Stimulated activated CD4-positive, alpha-beta T cell treated with anti-CD3 and anti-CD28 coated beads, Interleukin-1b, Interleukin-23, amount 100 ng/mL, for 4 hours (primary cell): ENCODE data around the gene ST8SIA5.
"Not testable (repeated sequence)": the region's sequence is repeated elsewhere in the genome, so short reads cannot be mapped to it uniquely, and the experiment has no call there.

Experiments used
- DNase-seq, 2 donors: peaks; one replicate each; pipeline ENCODE4 v3.0.0-alpha.2; 2020; ENCODE audit warnings: low read depth in 2 of 2

The ST8SIA5 gene, protein sequence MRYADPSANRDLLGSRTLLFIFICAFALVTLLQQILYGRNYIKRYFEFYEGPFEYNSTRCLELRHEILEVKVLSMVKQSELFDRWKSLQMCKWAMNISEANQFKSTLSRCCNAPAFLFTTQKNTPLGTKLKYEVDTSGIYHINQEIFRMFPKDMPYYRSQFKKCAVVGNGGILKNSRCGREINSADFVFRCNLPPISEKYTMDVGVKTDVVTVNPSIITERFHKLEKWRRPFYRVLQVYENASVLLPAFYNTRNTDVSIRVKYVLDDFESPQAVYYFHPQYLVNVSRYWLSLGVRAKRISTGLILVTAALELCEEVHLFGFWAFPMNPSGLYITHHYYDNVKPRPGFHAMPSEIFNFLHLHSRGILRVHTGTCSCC

DNA sequence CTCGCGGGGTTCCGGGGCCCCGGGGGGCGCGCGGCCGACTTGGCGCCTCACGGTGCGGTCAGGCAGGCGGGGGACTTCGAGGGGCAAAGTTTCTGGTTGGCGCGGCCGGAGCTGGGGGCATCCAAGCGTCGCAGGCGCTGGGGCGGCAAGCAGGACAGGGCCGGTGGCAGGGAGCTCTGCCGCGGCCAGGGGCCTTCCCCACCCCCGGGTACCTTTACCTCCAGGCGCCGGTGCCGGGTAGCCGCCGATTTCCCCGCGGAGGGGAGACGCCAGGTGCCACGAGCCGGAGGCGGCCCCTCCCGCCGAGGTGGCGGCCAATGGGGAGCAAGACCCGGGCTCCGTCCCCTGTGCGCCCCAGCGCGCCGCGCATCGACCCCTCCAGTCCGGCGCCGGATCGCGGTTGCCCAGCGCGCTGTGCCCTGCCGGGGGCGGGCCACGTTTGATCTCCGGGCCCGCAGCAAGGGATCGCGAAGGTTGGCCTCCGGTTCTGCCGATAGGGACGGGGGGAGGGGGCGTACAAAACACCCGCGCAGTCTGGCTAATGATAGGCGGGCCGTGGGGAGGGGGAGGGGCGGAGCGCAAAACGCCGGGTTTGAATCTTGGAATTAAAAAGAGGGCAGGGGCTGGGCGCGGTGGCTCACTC lies at the start of gene ST8SIA5:
TSS of gene ST8SIA5 (minus strand) at position 495 of the 643 bp plus-strand sequence. CDS start 545 bp downstream, outside the sequence.
- DNase-seq, result no peak

DNA sequence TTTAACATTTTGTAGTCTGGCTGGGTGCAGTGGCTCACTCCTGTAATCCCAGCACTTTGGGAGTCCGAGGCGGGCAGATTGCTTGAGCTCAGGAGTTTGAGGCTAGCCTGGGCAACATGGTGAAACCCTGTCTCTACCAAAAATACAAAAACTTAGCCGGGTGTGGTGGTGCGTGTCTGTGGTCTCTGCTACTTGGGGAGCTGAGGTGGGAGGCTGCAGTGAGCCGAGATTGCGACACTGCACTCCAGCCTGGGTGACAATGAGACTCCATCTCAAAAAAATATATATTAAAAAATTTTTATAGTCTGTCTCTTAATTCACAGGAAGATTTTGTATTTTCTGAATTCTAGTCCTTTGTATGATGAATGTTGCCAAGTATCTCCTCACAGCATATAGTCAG lies 39.1 kb upstream of the ST8SIA5 start:
- not testable (repeated sequence) for DNase-seq

DNA sequence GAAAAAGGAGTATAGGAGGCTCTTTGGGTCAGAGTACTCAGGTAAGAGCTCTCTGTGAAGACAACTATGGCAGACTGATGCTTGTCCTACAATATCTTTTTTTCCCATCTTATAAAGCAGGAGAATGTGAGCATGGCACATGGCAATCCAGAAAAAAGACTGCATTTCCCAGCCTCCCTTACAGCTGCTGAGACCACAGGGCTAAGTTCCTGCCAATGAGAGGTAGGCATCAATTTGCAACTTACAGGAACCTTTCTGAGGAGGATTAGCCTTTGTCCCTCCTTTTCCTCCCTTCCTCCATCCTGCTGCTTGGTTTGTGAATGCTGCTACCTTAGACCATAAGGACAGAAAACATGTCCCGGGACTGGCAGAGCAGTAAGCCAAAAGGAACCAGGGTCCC lies 37.8 kb upstream of the ST8SIA5 start:
- DNase-seq, result no peak

DNA sequence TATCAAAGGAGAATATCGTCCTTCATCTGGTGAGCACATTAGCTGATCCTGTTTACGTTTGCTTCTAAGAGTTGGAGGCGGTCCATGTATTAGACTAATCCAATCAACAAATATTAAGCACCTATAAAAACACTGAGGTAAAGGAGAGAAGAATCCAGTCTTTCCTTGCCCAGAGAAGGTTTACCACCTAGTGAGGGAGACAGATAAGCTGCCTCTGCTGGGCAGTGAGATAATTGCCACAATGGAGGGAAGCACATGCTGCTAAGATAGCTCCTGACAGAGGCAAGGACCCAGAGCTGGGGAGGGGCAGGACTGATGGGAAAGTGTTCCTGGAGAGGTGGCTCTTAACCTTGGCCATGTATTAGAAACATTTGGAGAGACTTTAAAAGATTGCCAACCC lies 36.7 kb upstream of the ST8SIA5 start:
- DNase-seq, result no peak

DNA sequence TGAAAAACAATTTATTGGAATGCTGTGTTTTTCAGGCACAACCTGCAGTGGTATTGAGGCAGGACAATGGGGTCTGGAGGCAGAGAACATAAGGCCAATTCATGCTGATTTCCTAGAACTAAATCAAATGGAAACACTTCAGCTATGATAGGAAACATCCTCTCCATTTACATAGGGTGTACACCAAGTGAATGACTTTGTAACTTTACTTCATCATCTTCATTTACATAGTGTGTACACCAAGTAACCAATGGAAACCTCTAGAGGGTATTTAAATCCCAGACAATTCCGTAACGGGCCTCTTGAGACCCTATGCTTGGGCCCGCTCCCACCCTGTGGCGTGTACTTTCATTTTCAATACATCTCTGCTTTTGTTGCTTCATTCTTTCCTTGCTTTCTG lies 32.2 kb upstream of the ST8SIA5 start:
- DNase-seq, result no peak

DNA sequence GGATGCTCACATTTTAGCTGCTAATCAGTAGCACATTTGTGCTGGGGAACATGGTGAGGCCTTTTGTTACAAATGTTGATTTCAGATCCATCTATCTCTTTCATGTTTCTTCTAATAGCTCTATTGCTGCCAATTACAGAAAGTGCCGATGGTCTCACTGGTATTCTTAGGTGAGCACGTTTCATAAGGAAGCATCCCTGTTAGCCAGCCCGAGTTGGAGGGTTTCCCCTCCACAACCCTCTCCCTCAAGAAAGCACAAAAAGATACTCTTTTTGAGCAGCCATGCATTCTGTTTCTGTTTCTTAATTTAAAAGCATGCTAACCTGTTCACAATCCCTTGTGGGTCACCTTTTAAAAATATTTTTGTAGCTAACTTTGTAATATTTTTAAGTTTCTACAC lies 30.8 kb upstream of the ST8SIA5 start:
- no peak for DNase-seq

DNA sequence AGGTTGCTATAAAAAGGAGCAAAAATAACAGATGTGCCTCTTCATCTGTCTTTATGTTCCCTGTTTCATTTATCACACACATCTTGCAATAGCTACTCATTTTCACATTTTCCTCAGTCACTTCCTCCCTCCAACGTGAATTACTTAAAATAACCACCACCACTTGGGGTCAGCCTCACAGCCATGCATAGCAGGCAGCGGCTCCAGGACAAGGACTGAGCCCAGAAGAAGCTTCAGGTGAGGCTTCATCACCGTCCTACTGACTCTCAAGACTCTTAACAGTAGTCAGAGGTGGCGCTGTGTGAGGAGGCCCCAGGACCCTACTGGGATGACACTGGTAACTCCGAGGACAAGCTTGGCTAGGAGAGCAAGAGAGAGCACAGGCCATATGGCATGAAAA lies 15.5 kb upstream of the ST8SIA5 start:
- no peak for DNase-seq

DNA sequence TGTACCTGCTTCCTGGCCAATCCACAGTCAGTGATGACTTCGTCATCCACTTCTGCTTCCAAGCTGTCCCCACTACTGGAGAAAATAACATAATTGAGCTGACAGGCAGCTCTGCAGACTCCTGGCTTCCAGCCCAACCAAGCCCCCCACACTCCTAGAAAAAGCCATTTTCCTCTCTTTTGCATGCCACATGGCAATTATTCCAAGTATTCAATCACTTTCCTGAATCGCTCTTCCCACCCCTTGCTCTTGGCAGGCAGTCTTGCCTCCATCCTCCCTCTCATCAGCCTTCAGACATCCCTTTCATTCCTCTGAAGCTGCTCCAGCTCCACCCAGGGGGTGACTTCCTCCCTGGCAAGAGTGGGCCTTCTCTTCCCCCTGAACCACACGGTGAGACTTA lies 14.3 kb upstream of the ST8SIA5 start:
- DNase-seq, result no peak

DNA sequence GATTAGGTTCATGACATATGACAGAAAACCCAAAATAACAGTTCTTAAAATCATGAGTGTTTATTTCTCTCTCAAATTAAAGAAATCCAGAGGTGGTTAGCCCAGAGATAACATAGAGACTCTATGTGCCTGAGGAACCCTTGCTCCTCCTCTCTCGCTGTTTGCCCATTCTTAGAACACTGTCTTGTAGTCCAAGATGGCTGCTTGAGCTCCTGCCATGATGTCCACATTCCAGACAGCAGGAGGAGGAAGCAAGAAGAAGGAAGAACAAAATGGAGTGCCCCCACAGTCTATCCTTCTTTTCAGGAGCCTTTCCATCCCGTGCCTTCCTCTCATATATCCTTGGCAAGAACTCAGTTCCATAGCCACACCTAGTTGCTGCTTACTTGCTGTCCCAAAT lies 13.9 kb upstream of the ST8SIA5 start:
- no peak for DNase-seq

DNA sequence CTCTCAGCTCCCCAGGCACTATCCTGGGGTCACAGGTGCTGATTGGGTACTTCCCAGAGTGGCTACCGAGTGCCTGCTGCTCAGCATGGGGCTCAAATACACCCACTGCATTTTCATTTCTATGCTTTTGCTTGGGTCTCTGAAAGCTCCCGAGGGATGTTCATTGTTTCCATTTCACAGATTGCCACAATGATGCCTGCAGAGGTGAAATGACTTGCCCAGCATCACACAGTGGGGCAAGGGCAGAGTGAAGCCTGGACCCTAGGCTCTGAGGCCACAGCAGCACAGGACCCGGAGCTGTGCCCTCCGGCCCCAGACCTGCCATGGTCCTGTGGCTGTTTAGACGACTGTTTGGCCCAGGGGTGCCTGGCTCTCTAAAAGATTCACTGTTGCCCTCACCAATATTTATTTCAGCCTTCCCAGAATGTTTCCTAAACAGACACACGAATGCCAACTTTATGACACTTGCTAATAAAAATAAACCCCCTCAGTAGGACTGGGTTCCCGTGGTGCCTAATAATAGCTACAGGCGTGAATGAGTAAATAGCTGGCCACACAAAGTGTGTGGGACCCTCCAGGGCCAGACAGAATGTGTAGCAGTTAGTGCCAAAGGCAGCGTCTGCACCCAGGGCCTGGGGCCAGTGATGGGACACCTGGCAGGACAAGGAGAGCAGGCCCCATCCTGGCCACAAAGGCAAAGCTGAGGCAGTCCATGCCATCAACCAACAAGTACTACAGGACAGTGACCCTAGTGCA lies 11.5 kb upstream of the ST8SIA5 start:
- no peak for DNase-seq

DNA sequence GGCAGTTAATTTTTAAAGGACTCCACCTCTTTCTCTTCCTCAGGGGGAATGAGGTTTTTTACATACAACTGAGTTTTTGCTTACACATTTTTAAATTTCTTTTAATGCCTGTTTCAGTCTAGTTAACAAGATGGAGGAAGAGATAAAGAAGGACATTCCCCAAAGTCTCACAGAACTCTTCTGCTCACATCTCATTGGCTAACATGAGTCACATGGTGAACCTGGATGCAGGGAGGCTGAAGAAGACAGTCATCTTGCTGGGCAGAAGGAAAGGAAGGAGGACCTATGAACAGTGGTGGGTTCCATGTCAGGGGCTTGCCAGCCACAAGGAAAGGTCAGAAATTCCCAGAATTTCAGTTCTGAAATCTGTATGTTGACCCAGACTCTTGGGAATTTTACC lies 10.4 kb upstream of the ST8SIA5 start:
- DNase-seq, result no peak

DNA sequence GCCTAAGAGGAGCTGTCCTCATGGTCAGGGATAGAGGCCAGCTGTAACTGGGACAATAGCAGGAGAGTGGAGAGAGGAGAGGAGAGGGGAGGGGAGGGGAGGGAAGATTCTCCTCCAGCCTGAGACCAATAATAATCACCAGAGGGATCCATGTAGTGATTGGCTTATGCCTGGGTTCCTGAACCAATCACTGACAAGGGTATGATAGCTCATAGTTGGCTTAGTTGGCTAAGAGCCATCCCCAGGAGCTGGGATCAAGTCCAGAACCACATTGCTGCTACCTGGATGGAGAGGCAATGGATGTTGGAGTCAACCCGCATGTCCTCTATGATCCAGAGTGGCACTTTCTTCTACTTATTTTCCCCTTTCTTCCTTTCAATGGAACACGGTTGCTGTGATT lies 7.7 kb upstream of the ST8SIA5 start:
- DNase-seq, result no peak

DNA sequence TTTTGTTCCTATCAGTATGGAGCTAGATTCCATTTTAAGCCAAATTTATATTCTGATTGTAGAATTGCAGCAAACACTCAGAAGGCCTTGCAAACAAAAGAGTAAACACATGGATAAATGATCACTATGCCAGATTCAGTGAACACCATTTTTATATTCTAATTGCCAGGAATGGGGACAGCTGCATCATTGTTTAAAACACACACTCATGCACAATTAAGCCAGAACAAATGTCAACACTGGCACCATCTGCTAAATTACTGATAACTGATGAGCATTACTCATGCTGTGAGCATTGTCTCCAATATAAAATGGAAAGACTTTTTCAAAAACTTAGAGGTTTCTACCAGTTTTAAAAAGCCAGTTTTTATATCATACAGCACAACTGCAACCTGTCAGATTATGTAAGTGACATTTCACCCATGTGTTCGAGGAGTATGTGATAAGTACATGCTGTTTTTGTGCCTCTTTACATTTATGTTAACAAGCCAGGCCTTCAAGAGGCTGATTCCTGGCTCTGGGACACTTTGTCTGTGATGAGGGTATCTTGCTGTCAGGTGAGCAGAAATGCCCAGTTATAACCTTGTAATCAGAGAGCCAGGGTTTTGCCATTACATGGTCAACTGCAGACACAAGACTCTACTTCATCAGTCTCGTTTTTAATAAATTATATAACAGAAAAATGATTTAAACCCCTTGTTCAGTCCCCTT lies 4.4 kb upstream of the ST8SIA5 start:
- DNase-seq, result no peak

DNA sequence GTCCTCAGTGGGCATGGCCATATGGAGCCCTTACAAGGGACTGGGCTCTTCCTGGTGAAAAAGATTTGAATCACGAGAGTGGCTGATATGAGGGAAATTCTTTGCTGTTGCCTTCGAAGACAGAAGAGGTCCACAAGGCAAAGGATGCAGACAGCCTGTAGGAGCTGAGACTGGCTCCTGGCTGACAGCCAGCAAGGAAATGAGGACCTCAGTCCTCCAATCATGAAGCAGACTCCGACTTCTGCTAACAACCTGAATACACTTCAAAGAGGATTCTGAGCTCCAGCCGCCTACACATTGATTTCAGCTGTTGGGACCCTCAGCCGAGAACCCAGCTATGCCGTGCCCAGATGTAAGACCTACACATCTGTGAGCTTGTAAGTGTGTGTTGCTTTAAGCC lies 3.0 kb upstream of the ST8SIA5 start:
- DNase-seq, result no peak

DNA sequence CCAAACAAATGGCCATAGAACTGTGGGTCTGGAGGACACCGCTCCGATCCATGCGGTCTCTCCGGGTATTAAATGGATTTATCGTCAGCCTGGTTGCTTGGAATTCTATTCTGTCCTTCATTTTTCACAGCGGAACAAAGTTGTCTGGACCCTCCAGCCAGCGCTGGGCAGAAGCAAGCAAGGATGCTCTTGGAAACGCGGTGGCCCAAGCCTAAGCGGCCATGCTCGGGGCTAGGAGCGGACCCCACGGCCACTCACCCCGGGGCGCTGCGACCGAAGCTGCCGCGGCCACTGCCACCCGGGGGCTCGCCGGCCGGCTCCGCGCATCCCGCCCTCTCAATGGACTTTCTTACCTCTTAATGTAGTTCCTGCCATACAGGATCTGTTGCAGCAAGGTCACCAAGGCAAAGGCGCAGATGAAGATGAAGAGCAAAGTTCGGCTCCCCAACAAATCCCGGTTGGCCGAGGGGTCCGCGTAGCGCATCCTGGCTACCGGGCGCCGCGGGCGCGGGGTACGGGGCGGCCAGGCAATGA lies 761 bp downstream of the ST8SIA5 start:
- DNase-seq, result no peak

DNA sequence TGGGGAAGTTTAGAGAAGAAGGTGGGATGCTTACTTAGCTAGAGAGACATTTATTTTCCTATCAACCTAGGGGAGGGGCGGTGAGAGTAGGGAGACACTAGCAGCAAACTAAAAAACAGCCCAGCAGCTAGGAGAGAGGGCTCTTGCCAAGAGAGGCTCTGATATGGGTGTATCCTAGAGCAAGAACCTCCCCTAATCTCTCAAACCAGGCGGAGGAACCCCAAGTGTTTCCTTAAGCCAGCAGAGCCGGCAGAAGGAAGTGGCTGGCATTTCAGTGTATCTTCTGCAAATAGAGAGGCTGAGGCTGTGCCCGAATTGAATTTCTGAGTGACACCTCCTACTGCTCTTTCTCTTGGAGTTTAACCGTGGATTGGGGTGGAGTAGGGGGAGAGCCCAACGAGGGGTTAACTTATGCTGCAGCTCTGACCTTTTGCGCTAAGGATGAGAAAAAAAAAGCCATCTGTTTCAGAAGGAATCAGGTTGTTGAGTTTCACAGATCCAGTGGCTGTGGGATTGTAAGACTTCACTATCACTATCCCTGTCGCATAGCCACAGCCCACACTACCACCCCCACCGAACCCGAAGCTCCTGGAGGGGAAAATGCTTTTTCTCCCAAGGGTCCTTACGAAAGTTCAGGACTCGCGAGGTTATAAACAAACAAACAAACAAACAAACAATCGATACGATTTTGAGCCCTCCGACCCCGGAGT lies 1.4 kb downstream of the ST8SIA5 start:
- DNase-seq, result no peak

DNA sequence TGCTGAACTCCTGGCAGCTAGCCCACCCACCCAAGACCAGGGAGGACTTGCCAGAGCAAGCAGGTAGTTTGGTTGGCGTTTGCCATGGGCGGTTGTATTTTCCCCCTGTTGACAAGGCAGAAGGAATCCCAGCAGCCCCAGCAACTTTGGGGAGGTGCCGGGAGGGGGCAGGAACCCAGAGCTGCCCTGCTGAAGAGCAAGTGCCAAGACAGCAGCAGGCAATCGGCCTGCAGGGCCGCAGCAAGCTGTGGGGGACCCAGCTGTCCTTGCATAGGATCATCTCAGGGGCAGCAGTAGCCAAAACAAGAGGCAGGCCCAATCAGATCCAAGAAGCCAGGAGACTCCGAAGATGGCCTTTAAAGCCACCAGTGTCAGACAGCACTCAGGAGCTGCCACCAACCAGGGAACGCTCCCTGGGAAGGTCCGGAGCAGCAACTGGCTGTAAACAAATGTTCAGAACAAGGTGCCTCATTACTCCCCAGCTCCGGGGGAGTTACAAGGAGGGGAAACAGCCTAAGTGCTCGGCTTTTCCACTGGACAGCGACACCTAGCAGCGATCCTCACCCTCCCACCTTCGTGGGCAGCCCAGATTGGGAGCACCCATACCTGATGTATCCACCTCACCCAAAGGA lies 2.1 kb downstream of the ST8SIA5 start:
- no peak for DNase-seq

DNA sequence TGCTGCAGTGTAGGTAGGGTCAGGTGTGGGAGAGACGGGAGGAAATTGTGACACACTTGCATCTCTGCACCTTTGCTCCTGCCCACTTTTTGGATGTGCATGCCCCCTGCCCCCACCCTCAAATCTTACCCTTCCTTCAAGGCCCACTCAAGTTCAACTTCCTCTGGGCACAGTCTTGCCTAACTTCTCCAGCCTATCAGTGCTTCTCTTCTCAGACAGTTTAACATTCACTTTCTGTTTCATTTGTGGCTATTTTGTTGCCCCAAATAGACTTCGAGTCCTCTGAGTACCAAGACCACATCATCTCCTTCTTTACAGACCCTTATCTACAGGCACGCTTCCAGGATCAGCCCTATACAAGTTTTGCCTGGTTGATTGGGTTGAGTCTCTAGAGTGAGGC lies 2.7 kb downstream of the ST8SIA5 start:
- no peak for DNase-seq

DNA sequence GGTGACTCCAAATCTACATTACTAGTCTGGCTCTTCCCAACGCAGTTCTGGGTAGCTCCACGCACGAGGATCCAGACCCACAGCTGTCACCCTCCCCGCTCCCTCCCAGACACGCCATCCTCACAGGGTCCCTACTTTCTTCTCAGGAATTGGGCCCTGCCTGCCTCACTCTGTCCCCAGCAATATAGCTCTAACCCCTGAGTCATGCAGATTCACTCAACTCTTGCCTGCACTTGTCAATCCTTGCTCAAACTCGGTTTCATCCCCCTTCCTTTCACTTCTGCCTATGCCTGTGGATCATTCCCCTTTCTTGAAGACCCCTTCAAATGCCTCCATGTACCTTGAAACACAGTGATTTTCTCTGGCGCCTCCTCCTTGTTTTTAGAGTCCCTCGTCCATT lies 5.0 kb downstream of the ST8SIA5 start:
- no peak for DNase-seq

DNA sequence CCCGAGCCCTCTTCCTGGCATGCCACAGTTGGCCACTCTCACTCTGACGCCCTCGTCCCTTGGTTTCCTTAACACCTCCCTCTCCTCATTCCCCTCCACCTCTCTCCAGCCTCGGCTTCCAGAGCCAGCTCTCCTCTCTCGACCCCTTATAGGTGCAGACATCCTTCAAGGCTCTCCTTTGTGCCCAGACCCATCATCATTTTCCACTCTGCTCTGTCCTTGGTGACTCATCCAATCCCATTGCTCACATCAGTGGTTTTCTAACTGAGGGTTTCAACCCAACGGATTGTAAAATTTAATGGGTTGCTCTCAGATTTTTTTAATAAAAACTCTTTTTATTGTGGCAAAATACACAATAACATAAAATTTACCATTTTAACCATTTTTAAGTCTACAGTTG lies 6.2 kb downstream of the ST8SIA5 start:
- DNase-seq, result no peak

DNA sequence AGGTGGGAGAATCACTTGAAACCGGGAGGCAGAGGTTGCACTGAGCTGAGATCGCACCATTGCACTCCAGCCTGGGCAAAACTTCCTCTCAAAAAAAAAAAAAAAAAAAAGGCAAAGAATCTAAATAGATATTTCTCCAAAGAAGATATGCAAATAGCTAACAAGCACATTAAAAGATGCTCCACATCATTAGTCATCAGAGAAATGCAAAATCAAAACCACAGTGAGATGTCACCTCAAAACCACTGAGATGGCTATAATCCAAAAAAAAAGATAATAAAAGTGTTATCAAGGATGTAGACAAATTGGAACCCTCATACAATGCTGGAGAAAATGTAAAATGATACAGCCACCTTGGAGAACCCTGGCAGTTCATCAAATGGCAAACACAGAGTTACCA lies 8.4 kb downstream of the ST8SIA5 start:
- DNase-seq, result no peak
